PC-3 (cell line): Measurements from ENCODE around the gene MORN1.

Source experiments
- EZH2 ChIP-seq: fragments of 300-600 bp; sonication (generic); IDR thresholded peaks from one replicate; pipeline ENCODE4 v1.6.1; 2017; ENCODE audit warnings: antibody characterized with exemption, mild to moderate bottlenecking, low read length; ENCODE audit not compliant: unreplicated experiment
- TF ChIP-seq, protein P1 (sequence below): fragments of 300-600 bp; sonication (generic); conservative IDR thresholded peaks from 2 replicates; pipeline ENCODE4 v1.5.1; 2017; ENCODE audit warnings: antibody characterized with exemption, low read depth, mild to moderate bottlenecking, low read length

GRCh38 chr1:2291577-2291976 lies 99.8 kb downstream of the MORN1 start:
- TF ChIP-seq, protein P1, sequence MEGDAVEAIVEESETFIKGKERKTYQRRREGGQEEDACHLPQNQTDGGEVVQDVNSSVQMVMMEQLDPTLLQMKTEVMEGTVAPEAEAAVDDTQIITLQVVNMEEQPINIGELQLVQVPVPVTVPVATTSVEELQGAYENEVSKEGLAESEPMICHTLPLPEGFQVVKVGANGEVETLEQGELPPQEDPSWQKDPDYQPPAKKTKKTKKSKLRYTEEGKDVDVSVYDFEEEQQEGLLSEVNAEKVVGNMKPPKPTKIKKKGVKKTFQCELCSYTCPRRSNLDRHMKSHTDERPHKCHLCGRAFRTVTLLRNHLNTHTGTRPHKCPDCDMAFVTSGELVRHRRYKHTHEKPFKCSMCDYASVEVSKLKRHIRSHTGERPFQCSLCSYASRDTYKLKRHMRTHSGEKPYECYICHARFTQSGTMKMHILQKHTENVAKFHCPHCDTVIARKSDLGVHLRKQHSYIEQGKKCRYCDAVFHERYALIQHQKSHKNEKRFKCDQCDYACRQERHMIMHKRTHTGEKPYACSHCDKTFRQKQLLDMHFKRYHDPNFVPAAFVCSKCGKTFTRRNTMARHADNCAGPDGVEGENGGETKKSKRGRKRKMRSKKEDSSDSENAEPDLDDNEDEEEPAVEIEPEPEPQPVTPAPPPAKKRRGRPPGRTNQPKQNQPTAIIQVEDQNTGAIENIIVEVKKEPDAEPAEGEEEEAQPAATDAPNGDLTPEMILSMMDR, result no peak
- TF ChIP-seq EZH2, result no peak
